IPS-15b (cell line): ENCODE results near the gene MSH3.

Source experiments
- H3K27me3 ChIP-seq: one replicate; pipeline ENCODE4 v1.6.1; 2013; ENCODE audit warnings: low read length; ENCODE audit not compliant: control insufficient read depth, insufficient read depth
- H3K36me3 ChIP-seq: one replicate; pipeline ENCODE4 v1.6.1; 2013; ENCODE audit warnings: low read length; ENCODE audit not compliant: control insufficient read depth, insufficient read depth
- H3K4me1 ChIP-seq: one replicate; pipeline ENCODE4 v1.6.1; 2013; ENCODE audit warnings: mild to moderate bottlenecking, low read length; ENCODE audit not compliant: control insufficient read depth, insufficient read depth
- H3K4me3 ChIP-seq: one replicate; pipeline ENCODE4 v1.5.1; 2013; ENCODE audit warnings: low read depth, low read length
- H3K9ac ChIP-seq: one replicate; pipeline ENCODE4 v1.6.1; 2013; ENCODE audit warnings: low read depth, mild to moderate bottlenecking, low read length
- H3K9me3 ChIP-seq: one replicate; pipeline ENCODE4 v1.6.1; 2013; ENCODE audit warnings: mild to moderate bottlenecking, low read length; ENCODE audit not compliant: control insufficient read depth, insufficient read depth

Gene MSH3

DNA sequence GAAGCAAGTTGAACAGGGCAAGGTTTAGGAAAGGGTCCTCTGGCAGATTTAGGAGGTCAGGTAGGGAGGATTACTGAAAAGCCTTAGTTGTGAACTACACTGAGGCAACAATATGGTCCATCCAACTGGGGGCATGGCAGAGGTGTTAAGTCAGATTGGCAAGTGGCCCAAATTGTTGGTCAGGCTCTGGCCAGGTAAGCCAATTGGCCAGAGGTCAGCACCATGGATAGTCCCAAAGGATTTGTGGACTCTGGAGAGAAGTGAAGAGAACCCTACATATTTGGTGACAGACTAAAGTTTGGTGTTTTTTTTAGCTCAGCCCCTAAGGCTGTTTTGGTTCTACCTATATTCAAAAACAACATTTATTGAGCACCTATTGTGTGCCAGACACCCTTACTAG is 266.6 kb downstream of the MSH3 start:
- Histone ChIP-seq H3K4me1 (no peaks in the 10 kb centered on the region), H3K9ac (no peak overlapping the region), H3K4me3 (no peak overlapping the region), H3K36me3 (no peaks in the 10 kb centered on the region), H3K27me3 (no peaks in the 10 kb centered on the region), H3K9me3 (no peaks in the 10 kb centered on the region)

DNA sequence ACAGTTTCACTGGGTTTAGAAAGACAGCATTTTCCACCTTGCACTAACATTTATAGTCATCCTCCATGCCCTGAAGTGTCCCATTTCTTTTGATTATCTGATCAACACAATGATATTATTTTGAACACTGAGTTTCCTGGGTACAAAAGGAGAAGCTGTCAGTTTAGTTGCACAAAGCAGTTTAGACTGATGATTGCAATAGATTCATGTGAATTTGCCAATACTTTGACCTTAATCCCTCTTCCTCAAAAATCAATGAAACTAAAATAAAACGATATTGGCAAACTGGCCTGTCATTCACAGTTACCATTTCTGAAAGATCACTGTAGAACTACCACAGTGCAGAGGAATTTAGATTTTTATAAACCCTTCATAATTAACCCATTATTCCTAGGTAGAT is 271.5 kb downstream of the MSH3 start:
- Histone ChIP-seq H3K36me3 (no peaks in the 10 kb centered on the region), H3K4me3 (no peak overlapping the region), H3K4me1 (no peaks in the 10 kb centered on the region), H3K9me3 (no peaks in the 10 kb centered on the region), H3K27me3 (no peaks in the 10 kb centered on the region), H3K9ac (no peak overlapping the region)
